Spleen (tissue), 7 donors: ENCODE data around the gene TSC22D4.

ENCODE experiments used
- CTCF ChIP-seq, 11 experiments: fragments of 200-600 bp in 7 of 11; fragments of 450-650 bp in 4 of 11; sonication (generic) in 4 of 11; IDR thresholded peaks in 8 of 11; conservative IDR thresholded peaks in 3 of 11; 1 replicate in 7 of 11; 2 replicates in 4 of 11; pipeline versions ENCODE4 v1.4.0 to v1.8.0; 2016 to 2021; ENCODE audit warnings: antibody characterized with exemption in 11 of 11, inconsistent platforms in 4 of 11, mild to moderate bottlenecking in 1 of 11
- POLR2A ChIP-seq, 3 donors: fragments of 450-650 bp; IDR thresholded peaks; one replicate each; pipeline ENCODE4 v1.5.1; 2017; ENCODE audit warnings: antibody characterized with exemption in 3 of 3, mild to moderate bottlenecking in 1 of 3
- POLR2AphosphoS5 ChIP-seq, 3 donors: sonication (generic); formaldehyde crosslinking; IDR thresholded peaks; one replicate each; pipeline ENCODE4 v1.5.1; 2017; ENCODE audit warnings: antibody characterized with exemption in 3 of 3
- donor health status: DM: no; HTN: no; CAD: no; lungs with moderate emphysema.
- donor health status: DM: no; HTN: no; CAD: no.
- donor health status: DM: no; HTN: no; CAD: no.

GRCh38 chr7:100425347-100425746 lies 53.7 kb downstream of the TSC22D4 start:
- TF ChIP-seq CTCF (IDR thresholded peaks at IDR 0.05 in 8 of 11, conservative IDR thresholded peaks at IDR 0.05 in 3 of 11) (no peak), POLR2AphosphoS5 (IDR thresholded peaks at IDR 0.05) (no peak), POLR2A (IDR thresholded peaks at IDR 0.05) (no peak)
